Endodermal cell (in vitro differentiated cells): Measurements from ENCODE around the gene CUL9. TPM values are rescaled to one million over a fixed set of nuclear protein-coding genes. Genes with fewer than 3 reads are reported as not detected.

Experiments
- DNase-seq: peaks from one replicate; pipeline ENCODE4 v3.0.0-alpha.2; 2017
- H3K27ac ChIP-seq: 2 replicates; pipeline ENCODE4 v1.5.1; 2013; ENCODE audit warnings: mild to moderate bottlenecking, low read depth, low read length, moderate library complexity
- H3K27me3 ChIP-seq: 2 replicates; pipeline ENCODE4 v1.6.1; 2013; ENCODE audit warnings: mild to moderate bottlenecking, low read length, moderate library complexity; ENCODE audit not compliant: insufficient read depth, control insufficient read depth, poor library complexity, severe bottlenecking
- H3K36me3 ChIP-seq: 2 replicates; pipeline ENCODE4 v1.7.0; 2013; ENCODE audit warnings: mild to moderate bottlenecking, low read length, moderate library complexity; ENCODE audit not compliant: control insufficient read depth, insufficient read depth
- H3K4me1 ChIP-seq: one replicate; pipeline ENCODE4 v1.7.0; 2013; ENCODE audit warnings: low read length; ENCODE audit not compliant: control insufficient read depth, insufficient read depth
- H3K4me3 ChIP-seq: 2 replicates; pipeline ENCODE4 v1.5.1; 2013; ENCODE audit warnings: mild to moderate bottlenecking, low read length, moderate library complexity
- H3K9ac ChIP-seq: 2 replicates; pipeline ENCODE4 v1.6.1; 2013; ENCODE audit warnings: mild to moderate bottlenecking, low read length, moderate library complexity; ENCODE audit not compliant: poor library complexity, severe bottlenecking; ENCODE audit errors: extremely low read depth
- H3K9me3 ChIP-seq: 2 replicates; pipeline ENCODE4 v1.6.1; 2013; ENCODE audit warnings: mild to moderate bottlenecking, low read length, moderate library complexity; ENCODE audit not compliant: control insufficient read depth
- H3K27ac Mint-ChIP-seq: 2 replicates; pipeline ENCODE4 v1.8.0; 2020; ENCODE audit warnings: mixed read lengths
- H3K27me3 Mint-ChIP-seq: 2 replicates; pipeline ENCODE4 v1.8.0; 2021; ENCODE audit warnings: mild to moderate bottlenecking, mixed read lengths; ENCODE audit not compliant: insufficient read depth
- H3K36me3 Mint-ChIP-seq: 2 replicates; pipeline ENCODE4 v1.8.0; 2020; ENCODE audit warnings: low read depth, mixed read lengths
- H3K4me1 Mint-ChIP-seq: 2 replicates; pipeline ENCODE4 v1.8.0; 2020; ENCODE audit warnings: mixed read lengths
- H3K4me3 Mint-ChIP-seq: 2 replicates; pipeline ENCODE4 v1.8.0; 2020; ENCODE audit warnings: mild to moderate bottlenecking, moderate library complexity, mixed read lengths
- H3K9me3 Mint-ChIP-seq: 2 replicates; pipeline ENCODE4 v1.8.0; 2020; ENCODE audit warnings: mild to moderate bottlenecking, mixed read lengths
- WGBS, 2 experiments: methylation state at CpG; one replicate each; pipeline versions ENCODE4 v1.1.5 to v1.1.7; 2013; ENCODE audit warnings: missing lambda C conversion rate in 2 of 2, mixed read lengths in 1 of 2; ENCODE audit not compliant: insufficient coverage in 1 of 2, insufficient read length in 1 of 2; 5-methylcytosine and 5-hydroxymethylcytosine counted together
- total RNA-seq, 2 donors: library from RNA; stranded (reverse); fragmentation: NEBNext Ultra II Directional in 1 of 2; extraction: Animal tissue kit (Norgen Biotek cat#: 25700) in 1 of 2; gene quantifications; 2 replicates in 1 of 2; 3 replicates in 1 of 2; pipeline ENCODE4 v1.2.1, GENCODE V29; 2021
- TF ChIP-seq, protein P1 (sequence below): fragments of 200-600 bp; sonication (generic); conservative IDR thresholded peaks from 2 replicates; pipeline ENCODE4 v1.5.0; 2021; ENCODE audit warnings: antibody characterized with exemption, mild to moderate bottlenecking

CUL9 gene
- total RNA-seq, 2 donors from 2014 or later: 30.3 to 34.1 TPM

DNA sequence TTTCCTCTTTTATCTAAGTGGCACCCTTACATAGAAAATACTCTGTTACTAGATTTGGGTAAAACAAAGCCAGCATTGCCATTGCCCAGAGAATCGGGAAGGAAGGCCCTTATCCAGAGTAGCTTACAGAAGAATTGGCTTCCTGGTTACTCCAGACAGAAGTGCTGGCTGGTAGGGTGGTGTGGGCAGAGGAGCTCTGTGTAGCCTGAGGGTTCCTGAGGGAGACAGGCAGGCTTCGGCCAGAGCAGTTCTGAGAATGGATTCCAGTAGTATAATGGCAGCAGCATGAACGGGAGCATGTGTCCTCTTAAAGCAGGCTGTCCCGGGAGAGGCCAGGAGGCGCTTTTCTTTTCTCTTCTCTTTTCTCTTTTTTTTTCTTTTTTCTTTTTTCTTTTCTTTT, 11.9 kb downstream of the CUL9 start:
- H3K4me3 Mint-ChIP-seq: no peak overlapping the region
- DNase-seq: no peak
- peaks cover 3% of the 10 kb centered on the region for H3K4me1 Mint-ChIP-seq
- no peaks in the 10 kb centered on the region for H3K36me3 ChIP-seq
- no peak overlapping the region for H3K9ac ChIP-seq
- no peak overlapping the region for H3K27ac ChIP-seq
- TF ChIP-seq, protein P1, sequence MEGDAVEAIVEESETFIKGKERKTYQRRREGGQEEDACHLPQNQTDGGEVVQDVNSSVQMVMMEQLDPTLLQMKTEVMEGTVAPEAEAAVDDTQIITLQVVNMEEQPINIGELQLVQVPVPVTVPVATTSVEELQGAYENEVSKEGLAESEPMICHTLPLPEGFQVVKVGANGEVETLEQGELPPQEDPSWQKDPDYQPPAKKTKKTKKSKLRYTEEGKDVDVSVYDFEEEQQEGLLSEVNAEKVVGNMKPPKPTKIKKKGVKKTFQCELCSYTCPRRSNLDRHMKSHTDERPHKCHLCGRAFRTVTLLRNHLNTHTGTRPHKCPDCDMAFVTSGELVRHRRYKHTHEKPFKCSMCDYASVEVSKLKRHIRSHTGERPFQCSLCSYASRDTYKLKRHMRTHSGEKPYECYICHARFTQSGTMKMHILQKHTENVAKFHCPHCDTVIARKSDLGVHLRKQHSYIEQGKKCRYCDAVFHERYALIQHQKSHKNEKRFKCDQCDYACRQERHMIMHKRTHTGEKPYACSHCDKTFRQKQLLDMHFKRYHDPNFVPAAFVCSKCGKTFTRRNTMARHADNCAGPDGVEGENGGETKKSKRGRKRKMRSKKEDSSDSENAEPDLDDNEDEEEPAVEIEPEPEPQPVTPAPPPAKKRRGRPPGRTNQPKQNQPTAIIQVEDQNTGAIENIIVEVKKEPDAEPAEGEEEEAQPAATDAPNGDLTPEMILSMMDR: no peak
- H3K9me3 ChIP-seq: no peaks in the 10 kb centered on the region
- H3K27me3 ChIP-seq: no peaks in the 10 kb centered on the region
- no peaks in the 10 kb centered on the region for H3K4me1 ChIP-seq
- 96 to 100% methylated on average over 4 to 5 of the region's 5 CpGs for WGBS, 2 experiments
- H3K27me3 Mint-ChIP-seq: no peaks in the 10 kb centered on the region
- H3K27ac Mint-ChIP-seq: no peak overlapping the region
- H3K4me3 ChIP-seq: no peak overlapping the region
- H3K36me3 Mint-ChIP-seq: peaks cover 29% of the 10 kb centered on the region
- no peaks in the 10 kb centered on the region for H3K9me3 Mint-ChIP-seq

DNA sequence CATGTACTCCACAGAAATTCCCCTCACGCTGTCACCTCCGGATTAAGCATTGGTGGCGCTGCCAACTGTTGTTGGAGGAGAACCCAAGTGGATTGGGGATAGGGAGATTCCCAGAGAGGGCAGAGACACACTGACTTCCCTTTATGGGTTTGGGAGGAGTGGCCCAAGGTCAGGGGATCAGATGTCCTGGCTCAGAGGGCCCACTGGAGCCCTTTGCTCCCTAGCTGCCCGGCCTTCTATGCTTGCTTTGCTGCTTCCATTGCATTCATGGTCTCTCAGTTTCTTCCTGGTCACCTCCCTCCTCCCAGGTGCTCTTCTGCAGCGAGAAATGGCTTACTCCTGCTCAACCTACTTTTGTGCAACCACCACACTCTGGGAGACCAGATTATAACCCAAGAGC, 14.3 kb downstream of the CUL9 start:
- TF ChIP-seq, protein P1: no peak
- WGBS, 2 experiments: 87 to 90% methylated on average over 4 to 5 of the region's 5 CpGs
- Histone ChIP-seq H3K9ac (no peak overlapping the region), H3K4me1 (no peaks in the 10 kb centered on the region), H3K4me3 (no peak overlapping the region), H3K27me3 (no peaks in the 10 kb centered on the region), H3K9me3 (no peaks in the 10 kb centered on the region), H3K36me3 (no peaks in the 10 kb centered on the region), H3K27ac (no peak overlapping the region)
- Mint-ChIP-seq H3K36me3 (peaks cover 26% of the 10 kb centered on the region), H3K9me3 (no peaks in the 10 kb centered on the region), H3K4me1 (no peaks in the 10 kb centered on the region), H3K4me3 (no peak overlapping the region), H3K27me3 (no peaks in the 10 kb centered on the region), H3K27ac (no peak overlapping the region)
- DNase-seq: no peak

DNA sequence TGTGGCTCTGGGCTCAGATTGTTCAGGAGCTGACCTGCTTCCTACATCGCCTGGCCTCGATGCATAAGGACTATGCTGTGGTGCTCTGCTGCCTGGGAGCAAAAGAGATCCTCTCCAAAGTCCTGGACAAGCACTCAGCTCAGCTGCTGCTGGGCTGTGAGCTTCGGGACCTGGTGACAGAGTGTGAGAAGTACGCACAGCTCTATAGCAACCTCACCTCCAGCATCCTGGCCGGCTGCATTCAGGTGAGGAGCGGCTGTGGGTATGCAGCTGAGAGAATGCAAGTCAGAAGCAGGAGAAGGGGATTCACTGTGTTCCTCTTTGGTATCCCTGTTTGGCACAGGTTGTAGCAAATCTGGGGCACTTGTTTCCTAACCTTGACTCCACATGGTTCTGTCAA, 17.9 kb downstream of the CUL9 start:
- H3K27ac Mint-ChIP-seq: no peak overlapping the region

More for the DNA sequence above, 17.9 kb downstream of the CUL9 start:
- H3K27ac ChIP-seq: no peak overlapping the region
- H3K4me3 ChIP-seq: no peak overlapping the region
- H3K9me3 Mint-ChIP-seq: no peaks in the 10 kb centered on the region
- no peaks in the 10 kb centered on the region for H3K4me1 ChIP-seq
- 93 to 95% methylated on average over 6 of the region's 6 CpGs for WGBS, 2 experiments
- no peaks in the 10 kb centered on the region for H3K9me3 ChIP-seq
- H3K9ac ChIP-seq: no peak overlapping the region
- no peaks in the 10 kb centered on the region for H3K36me3 ChIP-seq
- no peaks in the 10 kb centered on the region for H3K4me1 Mint-ChIP-seq
- H3K4me3 Mint-ChIP-seq: no peak overlapping the region
- peaks cover 14% of the 10 kb centered on the region for H3K36me3 Mint-ChIP-seq
- no peaks in the 10 kb centered on the region for H3K27me3 ChIP-seq
- no peaks in the 10 kb centered on the region for H3K27me3 Mint-ChIP-seq
- no peak for DNase-seq
- TF ChIP-seq, protein P1: no peak
